DMS 273 treated with DMSO at 0.1 percent for 48 hours (cell line): ENCODE results near the gene RAB40A.
A peak's percentile ranks its signal among the peaks of the same experiment; 100 is the strongest.

ENCODE experiments used
- DNase-seq: peaks from one replicate; lab custom pipeline; 2025; lab: John Stamatoyannopoulos, UW

The RAB40A gene, protein sequence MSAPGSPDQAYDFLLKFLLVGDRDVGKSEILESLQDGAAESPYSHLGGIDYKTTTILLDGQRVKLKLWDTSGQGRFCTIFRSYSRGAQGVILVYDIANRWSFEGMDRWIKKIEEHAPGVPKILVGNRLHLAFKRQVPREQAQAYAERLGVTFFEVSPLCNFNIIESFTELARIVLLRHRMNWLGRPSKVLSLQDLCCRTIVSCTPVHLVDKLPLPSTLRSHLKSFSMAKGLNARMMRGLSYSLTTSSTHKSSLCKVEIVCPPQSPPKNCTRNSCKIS

DNA sequence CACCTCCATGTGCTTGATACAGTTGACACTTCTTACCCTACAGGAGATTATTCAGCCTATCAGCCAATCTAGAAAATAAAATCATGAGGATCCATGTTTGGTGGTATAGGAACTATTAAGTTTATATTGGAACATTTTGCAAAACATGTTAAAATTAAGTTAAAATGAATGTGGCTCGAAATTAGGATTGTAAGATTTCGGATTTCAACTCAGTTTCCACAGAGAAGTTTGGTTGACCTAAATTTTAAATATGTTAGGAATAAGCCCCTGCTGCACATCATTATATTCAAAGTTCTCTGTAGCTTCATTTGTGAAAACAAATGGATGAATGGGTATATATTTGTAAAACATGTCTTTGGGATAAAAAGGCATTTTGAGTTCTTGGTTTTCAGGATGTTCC, at the start of gene RAB40A:
RAB40A (minus strand) TSS at position 101 of the 400 bp plus-strand sequence. CDS start 18,733 bp downstream, outside the sequence.
- DNase-seq, result no peak

GRCh38 chrX:103565752-103566151, 46.5 kb upstream of the RAB40A start:
- DNase-seq, result no peak

DNA sequence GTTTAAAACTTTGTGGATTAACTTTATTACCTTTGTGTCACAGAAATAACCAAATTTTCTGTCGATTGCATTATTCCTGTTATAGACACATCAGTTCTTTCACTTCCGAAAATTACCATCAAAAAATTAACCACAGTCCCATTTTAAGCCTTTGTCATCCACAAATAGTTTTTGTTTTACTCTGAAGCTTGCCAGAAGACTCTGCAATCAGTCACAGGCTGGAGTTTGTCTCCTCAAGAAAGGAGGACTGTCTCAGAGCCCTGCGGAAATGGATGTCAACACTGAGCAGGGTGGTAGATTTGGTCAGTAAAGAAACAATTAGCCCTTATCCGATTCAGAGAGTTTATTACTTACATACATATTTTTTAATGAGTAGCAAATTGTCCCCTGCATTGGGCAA, 45.9 kb upstream of the RAB40A start:
- no peak for DNase-seq

- DNase-seq, result no peak
Observed at GRCh38 chrX:103562801-103563200, 43.5 kb upstream of the RAB40A start.

DNA sequence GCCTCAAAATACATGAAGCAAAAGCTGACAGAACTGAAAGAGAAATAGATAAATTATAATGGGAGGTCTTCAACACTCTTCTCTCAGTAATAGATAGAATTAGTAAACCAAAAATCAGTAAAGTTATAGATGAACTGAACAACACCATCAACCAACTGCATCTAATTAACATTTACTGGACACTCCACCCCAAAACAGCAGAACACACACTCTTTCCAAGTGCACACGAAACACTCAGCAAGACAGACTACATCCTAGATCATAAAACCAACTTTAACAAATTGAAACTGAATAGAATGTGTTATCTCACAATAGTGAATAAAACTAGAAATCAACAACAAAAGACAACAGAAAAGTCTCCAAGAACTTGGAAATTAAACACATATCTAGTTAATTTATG, 41.0 kb upstream of the RAB40A start:
- no peak for DNase-seq

DNA sequence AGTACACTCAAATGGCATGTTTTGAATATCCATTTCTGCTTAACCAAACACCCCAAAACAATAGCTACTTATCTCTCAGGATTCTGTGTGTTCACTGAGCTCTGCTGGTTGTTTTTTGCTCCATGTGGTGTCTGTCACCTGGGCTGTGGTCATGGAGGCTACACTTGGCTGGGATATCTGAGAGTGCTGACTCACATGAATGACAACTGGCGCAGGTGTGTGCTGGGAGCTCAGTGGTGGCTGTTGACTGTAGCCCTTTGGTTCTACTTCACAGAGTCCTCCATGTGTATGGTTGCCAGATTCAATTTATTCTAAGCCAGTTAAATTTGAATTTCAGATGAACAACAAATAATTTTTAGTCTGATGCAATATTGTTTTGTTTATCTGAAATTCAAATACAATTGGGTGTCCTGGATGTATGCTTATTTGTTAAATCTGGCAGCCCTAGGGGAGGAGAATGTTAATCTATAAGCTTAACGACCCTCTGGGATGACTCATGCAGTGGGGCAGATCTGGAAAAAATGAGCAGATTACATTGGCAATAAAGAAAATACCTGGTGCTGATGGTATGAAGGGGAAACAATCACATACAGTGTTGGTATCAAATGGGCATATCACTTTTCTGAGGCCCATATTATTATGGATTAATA, 37.8 kb upstream of the RAB40A start:
- DNase-seq, result no peak

GRCh38 chrX:103554687-103555424, 35.6 kb upstream of the RAB40A start:
- no peak for DNase-seq

DNA sequence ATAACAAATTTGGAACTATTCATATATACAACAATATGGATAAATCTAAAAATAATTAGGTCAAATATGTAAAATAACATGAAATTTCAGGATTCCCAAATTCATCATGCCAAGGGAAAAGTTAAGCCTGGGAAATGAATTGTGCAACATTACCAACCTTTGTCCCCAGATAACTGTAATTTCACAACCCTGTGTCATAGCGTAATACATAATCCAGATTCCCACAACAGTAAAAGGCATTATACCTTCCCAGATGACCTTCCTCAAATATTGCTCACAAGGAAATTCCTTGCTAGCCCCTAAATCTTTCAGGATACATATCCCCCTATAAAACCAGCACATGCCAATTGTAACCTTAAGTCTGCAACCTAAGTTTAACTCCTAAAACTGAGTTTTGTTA, 32.9 kb upstream of the RAB40A start:
- DNase-seq, result no peak

DNA sequence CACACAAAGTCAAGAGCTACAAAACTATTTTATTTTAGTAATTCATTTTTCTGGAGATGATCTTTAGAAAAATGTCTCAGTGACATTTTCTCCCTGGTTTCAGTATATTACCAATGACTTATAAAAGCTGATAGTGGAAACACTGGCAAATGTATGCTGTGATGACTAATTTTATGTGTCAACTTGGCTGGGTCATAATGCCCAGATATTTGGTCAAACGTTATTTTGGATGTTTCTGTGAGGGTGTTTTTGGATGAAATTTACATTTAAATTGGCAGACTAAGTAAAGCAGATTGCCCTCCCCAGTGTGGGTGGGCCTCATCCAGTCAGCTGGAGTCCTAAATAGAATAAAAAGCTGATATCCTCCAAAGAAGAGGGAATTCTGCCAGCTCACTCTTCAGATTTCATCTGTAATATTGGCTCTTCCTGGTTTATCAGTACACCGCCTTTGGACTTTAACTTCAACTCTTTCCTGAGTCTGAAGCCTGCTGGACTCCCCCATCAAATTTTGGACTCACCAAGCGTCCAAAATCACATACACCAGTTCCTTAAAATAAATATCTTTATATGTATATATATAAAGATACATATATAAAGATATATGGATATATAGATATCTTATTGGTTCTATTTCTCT, 31.2 kb upstream of the RAB40A start:
- DNase-seq, result no peak

DNA sequence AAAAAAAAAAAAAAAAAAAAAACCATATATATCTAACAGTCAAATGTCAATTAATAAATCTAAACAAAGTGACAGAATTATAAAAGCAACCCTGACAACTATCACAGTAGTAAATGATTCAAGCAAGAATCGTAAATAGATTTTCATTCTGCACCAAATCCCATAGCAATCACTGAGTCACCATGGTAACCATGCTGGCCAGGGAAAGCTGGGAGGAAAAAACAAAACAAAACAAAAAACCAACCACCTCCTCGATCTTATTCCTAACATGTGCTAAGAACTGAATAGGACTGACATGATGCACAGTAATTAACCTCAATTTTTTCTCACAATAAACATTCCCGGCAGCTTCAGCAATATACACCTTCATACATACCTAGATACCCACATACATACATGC, 30.6 kb upstream of the RAB40A start:
- DNase-seq, result no peak

DNA sequence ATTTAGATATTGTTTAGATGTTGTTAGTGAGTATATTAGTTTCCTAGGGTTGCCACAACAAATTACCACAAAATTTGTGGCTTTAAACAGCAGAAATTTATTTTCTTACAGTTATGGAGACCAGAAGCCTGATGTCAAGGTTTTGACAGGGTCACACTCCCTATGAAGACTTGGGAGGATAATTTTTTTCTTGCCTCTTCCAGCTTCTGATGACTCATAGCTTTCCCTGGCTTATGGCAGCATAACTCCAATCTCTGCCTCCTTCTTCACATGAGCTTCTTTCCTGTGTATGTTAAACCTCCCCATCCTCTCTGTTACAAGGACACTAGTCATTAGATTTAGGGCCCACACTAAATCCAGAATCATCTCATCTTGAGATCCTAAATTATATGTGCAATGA, 20.9 kb upstream of the RAB40A start:
- no peak for DNase-seq

DNA sequence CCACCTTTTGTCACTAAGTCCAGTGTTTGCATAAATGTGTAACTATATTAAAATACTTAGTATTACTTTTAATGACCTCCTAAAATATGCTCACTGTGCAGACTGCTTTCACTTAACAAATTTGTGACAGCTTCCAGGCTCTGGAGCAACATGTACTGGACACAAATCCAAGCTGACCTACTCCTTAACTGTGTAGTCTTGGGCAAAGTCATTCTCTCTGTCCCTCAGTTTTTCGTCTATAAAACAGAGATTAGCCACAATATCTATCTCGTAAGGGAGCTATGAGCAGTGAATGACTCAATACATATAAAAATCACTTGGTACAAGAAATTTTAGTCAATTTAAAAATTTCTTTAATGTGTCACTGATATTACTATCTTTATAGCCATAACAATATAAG, 20.4 kb upstream of the RAB40A start:
- DNase-seq, result no peak

DNA sequence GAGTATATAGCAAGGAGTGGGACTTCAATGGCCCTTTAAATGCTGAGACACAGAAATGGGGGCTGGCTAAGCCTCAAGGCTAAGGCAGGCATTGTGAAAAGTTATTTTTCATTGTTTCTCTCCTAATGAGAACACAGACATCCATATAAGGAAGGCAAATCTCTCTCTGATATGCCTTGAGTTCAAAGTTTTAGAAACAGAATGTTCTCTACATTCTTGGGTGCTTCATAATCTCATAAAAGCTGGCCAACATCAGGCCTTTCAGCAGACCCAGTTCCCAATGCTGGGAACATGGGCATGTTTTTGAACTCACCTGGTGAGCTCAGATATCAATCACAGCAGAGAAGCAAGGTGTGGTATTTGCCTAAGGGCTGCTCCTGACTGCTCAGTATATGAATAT, 19.4 kb upstream of the RAB40A start:
- no peak for DNase-seq

GRCh38 chrX:103537871-103538387, 18.6 kb upstream of the RAB40A start:
- DNase-seq, result no peak

DNA sequence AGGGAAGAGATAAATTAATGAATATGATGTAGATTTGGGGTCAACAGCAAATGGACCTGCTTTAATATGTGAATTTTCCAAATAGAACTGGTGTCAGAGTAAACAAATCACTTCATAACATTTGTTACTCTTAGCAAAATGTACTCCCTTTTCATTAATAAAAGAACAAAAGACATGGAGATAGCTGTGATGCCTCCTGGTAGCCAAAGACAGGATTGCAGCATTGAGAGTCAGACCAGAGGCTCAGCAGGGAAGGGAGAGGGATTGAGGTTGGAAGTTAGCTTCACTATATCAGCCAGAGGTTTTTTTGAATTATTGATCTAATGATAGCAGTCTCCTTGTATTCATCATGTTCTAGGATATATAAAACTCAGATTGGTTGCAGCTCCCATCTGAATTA, 17.4 kb upstream of the RAB40A start:
- no peak for DNase-seq

DNA sequence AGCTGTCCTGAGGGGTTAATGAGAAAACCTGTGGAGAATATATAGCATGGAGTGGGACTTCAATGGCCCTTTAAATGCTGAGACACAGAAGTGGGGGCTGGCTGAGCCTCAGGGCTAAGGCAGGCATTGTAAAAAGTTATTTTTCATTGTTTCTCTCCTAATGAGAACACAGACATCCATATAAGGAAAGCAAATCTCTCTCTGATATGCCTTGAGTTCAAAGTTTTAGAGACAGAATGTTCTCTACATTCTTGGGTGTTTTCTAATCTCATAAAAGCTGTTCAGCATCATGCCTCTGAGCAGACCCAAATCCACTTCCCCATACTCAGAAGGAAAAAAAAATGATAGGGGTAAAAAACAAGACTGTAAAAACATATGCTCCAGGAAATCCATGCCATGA, 16.8 kb upstream of the RAB40A start:
- no peak for DNase-seq

DNA sequence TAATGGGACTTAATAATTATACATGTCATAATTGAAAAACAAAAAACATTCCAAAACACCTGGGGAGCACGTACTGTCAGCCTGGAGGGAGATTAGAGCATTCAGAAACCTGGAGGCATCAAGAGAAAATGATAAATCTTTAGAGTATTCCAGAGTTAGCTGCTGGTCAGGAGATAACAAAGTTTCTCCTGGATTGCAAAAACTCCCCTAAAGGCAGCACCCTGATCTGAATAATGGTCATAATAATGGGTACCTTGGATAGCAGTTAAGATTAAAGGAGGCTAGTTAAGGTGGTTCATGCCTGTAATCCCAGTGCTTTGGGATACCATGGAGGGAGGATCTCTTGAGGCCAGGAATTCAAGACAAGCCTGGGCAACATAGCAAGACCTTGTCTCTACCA, 15.9 kb upstream of the RAB40A start:
- no peak for DNase-seq

- DNase-seq, result peak; percentile 3
Observed at GRCh38 chrX:103533511-103534216, 14.4 kb upstream of the RAB40A start.

GRCh38 chrX:103531002-103531401, 11.7 kb upstream of the RAB40A start:
- DNase-seq, result no peak

GRCh38 chrX:103530545-103530944, 11.3 kb upstream of the RAB40A start:
- no peak for DNase-seq

GRCh38 chrX:103529550-103529949, 10.3 kb upstream of the RAB40A start:
- DNase-seq, result no peak

DNA sequence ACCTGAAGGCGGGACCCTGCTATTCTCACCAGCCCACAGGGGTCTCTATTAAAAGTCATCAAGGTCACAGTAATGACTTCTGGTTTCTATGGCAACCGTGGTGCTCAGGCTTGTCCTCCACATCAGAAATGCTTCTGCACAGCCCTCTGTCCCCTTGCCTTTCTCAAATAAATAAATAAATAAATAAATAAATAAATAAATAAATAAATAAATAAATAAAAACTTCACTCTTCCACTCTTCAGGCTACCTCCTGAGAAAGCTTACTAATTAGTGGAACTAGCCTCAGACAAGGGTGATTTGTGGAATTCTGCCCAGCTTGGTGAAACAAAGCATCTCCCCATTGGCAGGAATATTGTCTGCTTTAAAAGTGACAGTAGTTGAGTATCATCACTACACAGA, 5.5 kb upstream of the RAB40A start:
- DNase-seq, result no peak
